Sciatic nerve (tissue), 2 donors: ENCODE measurements around the gene VPS25. TPM values are rescaled to one million over a fixed set of nuclear protein-coding genes. Genes with fewer than 3 reads are reported as not detected.
"Not testable (repeated sequence)": the region's sequence is repeated elsewhere in the genome, so short reads cannot be mapped to it uniquely, and the experiment has no call there.

ENCODE experiments used
- ATAC-seq: fragments of 200-7000 bp; cut with Tn5 transposase; one replicate; pipeline ENCODE4 v1.9.1; 2020; ENCODE audit warnings: mild to moderate bottlenecking, moderate library complexity
- DNase-seq: peaks from one replicate; pipeline ENCODE4 v3.0.0-alpha.2; 2020; ENCODE audit warnings: low spot score
- intact Hi-C: fragments of 100-400 bp; cut with DNase I; formaldehyde crosslinking; loops from one replicate; pipeline ENCODE4 v1.14.2; 2022
- total RNA-seq: library from RNA; stranded (reverse); fragmentation: NEBNext Ultra II Directional; extraction: Animal tissue kit (Norgen Biotek cat#: 25700); gene quantifications from one replicate; pipeline ENCODE4 v1.2.1, GENCODE V29; 2021
- donor health status: DM: no; HTN: no; CAD: no.
- donor health status: DM: no; HTN: no; CAD: no.

The VPS25 gene
- total RNA-seq, 1 donor from 2014 or later = 24.8 TPM

- intact Hi-C loops = no loop called here
- ATAC-seq (no peak), DNase-seq (no peak)
Measured at GRCh38 chr17:42766124-42766523, 7.1 kb upstream of the VPS25 start.

- ATAC-seq = no peak
- no peak for DNase-seq
- intact Hi-C loops = no loop called here
Measured at GRCh38 chr17:42767512-42767911, 5.7 kb upstream of the VPS25 start.

GRCh38 chr17:42768006-42768405, 5.2 kb upstream of the VPS25 start:
- intact Hi-C loops, ATAC-seq, DNase-seq: not testable (repeated sequence)

GRCh38 chr17:42769964-42770363, 3.3 kb upstream of the VPS25 start:
- DNase-seq, intact Hi-C loops, ATAC-seq: not testable (repeated sequence)

GRCh38 chr17:42772945-42773289, 332 bp upstream of the VPS25 start:
- intact Hi-C loops = no loop called here
- ATAC-seq (no peak), DNase-seq (no peak)

- ATAC-seq (no peak), DNase-seq (no peak)
- intact Hi-C loops = no loop called here
Measured at GRCh38 chr17:42774066-42774745, 957 bp downstream of the VPS25 start.

GRCh38 chr17:42775534-42776098, 2.4 kb downstream of the VPS25 start:
- intact Hi-C loops = no loop called here
- no peak for DNase-seq
- no peak for ATAC-seq

GRCh38 chr17:42778570-42778969, 5.3 kb downstream of the VPS25 start:
- intact Hi-C loops = no loop called here
- ATAC-seq (no peak), DNase-seq (no peak)

- DNase-seq (no peak), ATAC-seq (peak; percentile 19)
- intact Hi-C loops = no loop called here
Measured at GRCh38 chr17:42779304-42779935, 6.2 kb downstream of the VPS25 start.

- ATAC-seq = peak; percentile 67
- DNase-seq = no peak
- intact Hi-C loops = loop anchor here (5.0 kb wide), 1 partner anchor 822 kb away; no protein-coding TSS in a partner anchor
Measured at GRCh38 chr17:42779936-42780850, 6.9 kb downstream of the VPS25 start, which contains the start of gene WNK4. Gene WNK4 (plus strand): TSS chr17:42780610. CDS start chr17:42780699, 89 bp downstream.

- ATAC-seq = peak; percentile 3
- no peak for DNase-seq
- intact Hi-C loops = loop anchor here (5.0 kb wide), 1 partner anchor 821 kb away; no protein-coding TSS in a partner anchor
Measured at GRCh38 chr17:42780851-42781638, 7.8 kb downstream of the VPS25 start.

- ATAC-seq = no peak
- DNase-seq = no peak
- intact Hi-C loops = loop anchor here (5.0 kb wide), 1 partner anchor 821 kb away; no protein-coding TSS in a partner anchor
Measured at GRCh38 chr17:42781639-42782165, 8.5 kb downstream of the VPS25 start.

GRCh38 chr17:42782166-42783061, 9.2 kb downstream of the VPS25 start:
- ATAC-seq (peak; percentile 39), DNase-seq (no peak)
- intact Hi-C loops = loop anchor here (5.0 kb wide), 1 partner anchor 820 kb away; no protein-coding TSS in a partner anchor

GRCh38 chr17:42783062-42783790, 10.0 kb downstream of the VPS25 start:
- ATAC-seq (no peak), DNase-seq (no peak)
- intact Hi-C loops = loop anchor here (5.0 kb wide), 1 partner anchor 819 kb away; no protein-coding TSS in a partner anchor

- DNase-seq = no peak
- intact Hi-C loops = loop anchor here (5.0 kb wide), 1 partner anchor 819 kb away; no protein-coding TSS in a partner anchor
- no peak for ATAC-seq
Measured at GRCh38 chr17:42783791-42784138, 10.5 kb downstream of the VPS25 start.

GRCh38 chr17:42784409-42784808, 11.2 kb downstream of the VPS25 start:
- ATAC-seq = no peak
- no peak for DNase-seq
- intact Hi-C loops = loop anchor here (5.0 kb wide), 1 partner anchor 818 kb away; no protein-coding TSS in a partner anchor
